HepG2 (cell line): Measurements from ENCODE around the gene CPEB4. TPM values are rescaled to one million over a fixed set of nuclear protein-coding genes. Genes with fewer than 3 reads are reported as not detected.

Experiments used
- EZH2 ChIP-seq: conservative IDR thresholded peaks from 2 replicates; pipeline ENCODE4 v1.6.1; 2012; ENCODE audit warnings: mild to moderate bottlenecking, low read depth, low read length, moderate library complexity
- FOXK2 ChIP-seq: fragments of 450-650 bp; IDR thresholded peaks from 2 replicates; pipeline ENCODE4 v1.6.1; 2016
- JDP2 ChIP-seq: sonication (generic); formaldehyde crosslinking; IDR thresholded peaks from 2 replicates; pipeline ENCODE4 v1.8.1; 2022; ENCODE audit warnings: missing genetic modification reagents, borderline replicate concordance
- JUN ChIP-seq: sonication (generic); formaldehyde crosslinking; IDR thresholded peaks from 2 replicates; pipeline ENCODE4 v1.4.0; 2020; ENCODE audit warnings: mild to moderate bottlenecking, missing genetic modification reagents
- KLF15 ChIP-seq: sonication (generic); formaldehyde crosslinking; IDR thresholded peaks from 2 replicates; pipeline ENCODE4 v1.8.1; 2023; ENCODE audit warnings: borderline replicate concordance, mild to moderate bottlenecking, inconsistent platforms, missing genetic modification reagents, mixed read lengths
- KMT2B ChIP-seq: IDR thresholded peaks from 2 replicates; pipeline ENCODE4 v1.6.1; 2016; ENCODE audit warnings: missing genetic modification reagents, missing compliant biosample characterization
- MAFG ChIP-seq: sonication (generic); formaldehyde crosslinking; IDR thresholded peaks from 2 replicates; pipeline ENCODE4 v1.5.1; 2020; ENCODE audit warnings: mild to moderate bottlenecking, missing genetic modification reagents
- MEIS1 ChIP-seq: sonication (generic); formaldehyde crosslinking; IDR thresholded peaks from 2 replicates; pipeline ENCODE4 v1.9.0; 2021; ENCODE audit warnings: mild to moderate bottlenecking, missing genetic modification reagents, moderate library complexity, borderline replicate concordance
- NCOR1 ChIP-seq: fragments of 200-600 bp; sonication (generic); IDR thresholded peaks from 2 replicates; pipeline ENCODE4 v1.7.0; 2017; ENCODE audit warnings: antibody characterized with exemption, low read length, borderline replicate concordance
- PTBP1 ChIP-seq: fragments of 200-400 bp; formaldehyde crosslinking; IDR thresholded peaks from 2 replicates; pipeline ENCODE4 v1.6.1; 2018; ENCODE audit warnings: low read length, low read depth; ENCODE audit not compliant: poor library complexity, severe bottlenecking
- SALL2 ChIP-seq: sonication (generic); formaldehyde crosslinking; IDR thresholded peaks from 2 replicates; pipeline ENCODE4 v1.8.1; 2023; ENCODE audit warnings: mild to moderate bottlenecking, missing genetic modification reagents, inconsistent platforms
- SMAD1 ChIP-seq: sonication (generic); formaldehyde crosslinking; IDR thresholded peaks from 2 replicates; pipeline ENCODE4 v1.4.0; 2020; ENCODE audit warnings: missing genetic modification reagents, low read depth, mild to moderate bottlenecking, borderline replicate concordance
- STAT5B ChIP-seq: sonication (generic); formaldehyde crosslinking; IDR thresholded peaks from 2 replicates; pipeline ENCODE4 v1.4.0; 2020; ENCODE audit warnings: missing genetic modification reagents
- TBL1XR1 ChIP-seq: fragments of 150-350 bp; IDR thresholded peaks from 2 replicates; pipeline ENCODE4 v1.6.1; 2014; ENCODE audit warnings: borderline replicate concordance, low read length; ENCODE audit not compliant: partially characterized antibody
- TGIF2 ChIP-seq: IDR thresholded peaks from 2 replicates; pipeline ENCODE4 v1.6.1; 2016; ENCODE audit warnings: control low read depth, missing compliant biosample characterization
- TOPORS ChIP-seq: sonication (generic); formaldehyde crosslinking; IDR thresholded peaks from 2 replicates; pipeline ENCODE4 v1.8.0; 2023; ENCODE audit warnings: mild to moderate bottlenecking, missing genetic modification reagents
- ZC3H13 ChIP-seq: sonication (generic); formaldehyde crosslinking; IDR thresholded peaks from 2 replicates; pipeline ENCODE4 v1.8.1; 2023; ENCODE audit warnings: mild to moderate bottlenecking, missing genetic modification reagents, moderate library complexity
- ZFP41 ChIP-seq: sonication (generic); formaldehyde crosslinking; IDR thresholded peaks from 2 replicates; pipeline ENCODE4 v1.4.0; 2020; ENCODE audit warnings: mild to moderate bottlenecking, missing genetic modification reagents, borderline replicate concordance
- ZNF10 ChIP-seq: sonication (generic); formaldehyde crosslinking; IDR thresholded peaks from 2 replicates; pipeline ENCODE4 v1.4.0; 2020; ENCODE audit warnings: mild to moderate bottlenecking, low read depth, missing genetic modification reagents, borderline replicate concordance
- ZNF180 ChIP-seq: sonication (generic); formaldehyde crosslinking; IDR thresholded peaks from 2 replicates; pipeline ENCODE4 v1.4.0; 2020; ENCODE audit warnings: low read depth, missing genetic modification reagents, borderline replicate concordance
- ZNF564 ChIP-seq: sonication (generic); formaldehyde crosslinking; IDR thresholded peaks from 2 replicates; pipeline ENCODE4 v1.8.1; 2023; ENCODE audit warnings: mild to moderate bottlenecking, missing genetic modification reagents
- ZNF598 ChIP-seq: sonication (generic); formaldehyde crosslinking; IDR thresholded peaks from 2 replicates; pipeline ENCODE4 v1.5.1; 2020; ENCODE audit warnings: mild to moderate bottlenecking, missing genetic modification reagents, borderline replicate concordance
- ZNF678 ChIP-seq: sonication (generic); formaldehyde crosslinking; IDR thresholded peaks from 2 replicates; pipeline ENCODE4 v1.4.0; 2020; ENCODE audit warnings: mild to moderate bottlenecking, missing genetic modification reagents
- polyA plus RNA-seq, 8 experiments: library from polyadenylated mRNA; depleted of rRNA in 3 of 8; stranded (reverse) in 7 of 8; unstranded in 1 of 8; fragments of >200 nt; fragmentation: Illumina TruSeq in 4 of 8; extraction: Trizol in 4 of 8; gene quantifications; 2 replicates each; pipeline versions ENCODE4 v1.2.1 to v1.2.3, GENCODE V29; 2011 to 2016; ENCODE audit warnings: low read depth in 4 of 8, missing spikeins in 1 of 8, mixed read lengths in 1 of 8; ENCODE audit not compliant: insufficient read depth in 1 of 8
- total RNA-seq, 5 experiments: library from RNA; depleted of rRNA; stranded (reverse); fragments of >200 nt; fragmentation: Illumina TruSeq; extraction: Trizol; gene quantifications; 2 replicates each; pipeline ENCODE4 v1.2.3, GENCODE V29; 2016; ENCODE audit warnings: low read depth in 1 of 5
- TF ChIP-seq, protein P1 (sequence below): sonication (generic); formaldehyde crosslinking; IDR thresholded peaks from 2 replicates; pipeline ENCODE4 v1.4.0; 2020; ENCODE audit warnings: missing genetic modification reagents
- TF ChIP-seq, protein P2 (sequence below): sonication (generic); formaldehyde crosslinking; IDR thresholded peaks from 2 replicates; pipeline ENCODE4 v1.5.0; 2020; ENCODE audit warnings: missing genetic modification reagents, mild to moderate bottlenecking, borderline replicate concordance
- TF ChIP-seq, protein P3 (sequence below): sonication (generic); formaldehyde crosslinking; IDR thresholded peaks from 2 replicates; pipeline ENCODE4 v1.4.0; 2020; ENCODE audit warnings: mild to moderate bottlenecking, missing genetic modification reagents

CPEB4 gene
- total and polyA plus RNA-seq, 2 of the 13 experiments (the other 11 are each of a cell fraction or from before 2014, with no cell fraction given), result 7.7 to 26.7 TPM

DNA sequence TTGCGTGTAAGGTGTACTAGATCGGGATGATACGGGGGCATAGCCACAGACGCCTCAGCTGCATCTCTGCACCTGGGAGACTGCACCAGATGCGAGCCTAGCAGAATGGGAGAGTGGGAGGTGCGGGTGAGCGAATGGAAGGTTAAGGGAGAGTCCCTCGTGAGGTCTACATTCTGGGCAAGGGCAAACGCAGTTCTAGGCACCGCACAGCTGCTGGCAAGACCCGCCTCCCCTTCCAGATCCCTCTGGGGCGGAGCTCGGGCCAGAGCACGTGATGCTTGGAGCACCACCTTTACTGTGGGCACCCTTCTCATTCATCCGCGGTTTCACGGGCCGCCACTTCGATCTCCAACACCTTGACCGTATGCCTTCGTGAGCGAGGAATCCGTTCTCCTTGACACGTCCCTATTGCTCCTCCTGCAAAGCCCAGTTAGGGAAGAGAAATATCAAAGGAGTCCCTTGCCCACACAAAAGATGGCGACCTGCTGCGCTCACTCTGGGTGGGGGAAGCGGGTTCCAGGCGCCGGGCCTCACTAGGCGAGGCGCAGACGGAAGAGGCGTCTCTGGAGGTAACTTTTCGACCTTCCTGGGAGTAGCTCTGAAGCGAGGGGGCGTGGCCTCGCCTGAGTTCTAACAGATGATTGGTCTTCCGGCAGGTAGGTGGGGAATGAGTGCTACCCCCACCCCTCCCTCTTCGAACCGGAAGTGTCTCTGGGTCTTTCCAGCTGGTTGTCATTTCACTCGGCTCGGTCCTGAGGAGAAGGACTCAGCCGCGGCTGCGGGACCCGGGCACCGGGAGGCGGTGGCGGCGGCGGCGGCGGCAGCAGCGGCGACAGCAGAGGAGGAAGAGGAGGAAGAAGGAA, at the start of gene CPEB4 (continued):
- TF ChIP-seq KLF15 (CRISPR knock-in tag), result no peak
- no peak for TF ChIP-seq STAT5B
- TF ChIP-seq MAFG (CRISPR knock-in tag), result no peak
- TF ChIP-seq ZNF564 (CRISPR knock-in tag), result 0 out of 2 replicates have a peak, but pooled peaks have one; percentile 58
- TF ChIP-seq TGIF2 (CRISPR knock-in tag), result peak; percentile 100
- TF ChIP-seq JUN (CRISPR knock-in tag), result 0 out of 2 replicates have a peak, but pooled peaks have one; percentile 16
- TF ChIP-seq, protein P1, sequence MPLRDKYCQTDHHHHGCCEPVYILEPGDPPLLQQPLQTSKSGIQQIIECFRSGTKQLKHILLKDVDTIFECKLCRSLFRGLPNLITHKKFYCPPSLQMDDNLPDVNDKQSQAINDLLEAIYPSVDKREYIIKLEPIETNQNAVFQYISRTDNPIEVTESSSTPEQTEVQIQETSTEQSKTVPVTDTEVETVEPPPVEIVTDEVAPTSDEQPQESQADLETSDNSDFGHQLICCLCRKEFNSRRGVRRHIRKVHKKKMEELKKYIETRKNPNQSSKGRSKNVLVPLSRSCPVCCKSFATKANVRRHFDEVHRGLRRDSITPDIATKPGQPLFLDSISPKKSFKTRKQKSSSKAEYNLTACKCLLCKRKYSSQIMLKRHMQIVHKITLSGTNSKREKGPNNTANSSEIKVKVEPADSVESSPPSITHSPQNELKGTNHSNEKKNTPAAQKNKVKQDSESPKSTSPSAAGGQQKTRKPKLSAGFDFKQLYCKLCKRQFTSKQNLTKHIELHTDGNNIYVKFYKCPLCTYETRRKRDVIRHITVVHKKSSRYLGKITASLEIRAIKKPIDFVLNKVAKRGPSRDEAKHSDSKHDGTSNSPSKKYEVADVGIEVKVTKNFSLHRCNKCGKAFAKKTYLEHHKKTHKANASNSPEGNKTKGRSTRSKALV, result no peak
- no peak for TF ChIP-seq ZNF678
- no peak for TF ChIP-seq ZC3H13 (CRISPR knock-in tag)
- TF ChIP-seq, protein P2, sequence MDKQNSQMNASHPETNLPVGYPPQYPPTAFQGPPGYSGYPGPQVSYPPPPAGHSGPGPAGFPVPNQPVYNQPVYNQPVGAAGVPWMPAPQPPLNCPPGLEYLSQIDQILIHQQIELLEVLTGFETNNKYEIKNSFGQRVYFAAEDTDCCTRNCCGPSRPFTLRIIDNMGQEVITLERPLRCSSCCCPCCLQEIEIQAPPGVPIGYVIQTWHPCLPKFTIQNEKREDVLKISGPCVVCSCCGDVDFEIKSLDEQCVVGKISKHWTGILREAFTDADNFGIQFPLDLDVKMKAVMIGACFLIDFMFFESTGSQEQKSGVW (CRISPR knock-in tag), result no peak
- TF ChIP-seq FOXK2, result no peak
- no peak for TF ChIP-seq SALL2
- no peak for TF ChIP-seq ZNF10 (CRISPR knock-in tag)
- no peak for TF ChIP-seq ZNF180 (CRISPR knock-in tag)
- no peak for TF ChIP-seq NCOR1
- 0 out of 2 replicates have a peak, but pooled peaks have one; percentile 59 for TF ChIP-seq KMT2B (CRISPR knock-in tag)
- TF ChIP-seq PTBP1, result no peak
- no peak for TF ChIP-seq JDP2
- TF ChIP-seq MEIS1 (CRISPR knock-in tag), result peak; percentile 72; the same call in 1 of the 2 replicates
- no peak for TF ChIP-seq TOPORS (CRISPR knock-in tag)
- peak; percentile 63; the same call in 1 of the 2 replicates for TF ChIP-seq ZFP41
- no peak for TF ChIP-seq ZNF598 (CRISPR knock-in tag)
- TF ChIP-seq EZH2, result no peak
- peak; percentile 65; the same call in 1 of the 2 replicates for TF ChIP-seq SMAD1
- no peak for TF ChIP-seq TBL1XR1
- TF ChIP-seq, protein P3, sequence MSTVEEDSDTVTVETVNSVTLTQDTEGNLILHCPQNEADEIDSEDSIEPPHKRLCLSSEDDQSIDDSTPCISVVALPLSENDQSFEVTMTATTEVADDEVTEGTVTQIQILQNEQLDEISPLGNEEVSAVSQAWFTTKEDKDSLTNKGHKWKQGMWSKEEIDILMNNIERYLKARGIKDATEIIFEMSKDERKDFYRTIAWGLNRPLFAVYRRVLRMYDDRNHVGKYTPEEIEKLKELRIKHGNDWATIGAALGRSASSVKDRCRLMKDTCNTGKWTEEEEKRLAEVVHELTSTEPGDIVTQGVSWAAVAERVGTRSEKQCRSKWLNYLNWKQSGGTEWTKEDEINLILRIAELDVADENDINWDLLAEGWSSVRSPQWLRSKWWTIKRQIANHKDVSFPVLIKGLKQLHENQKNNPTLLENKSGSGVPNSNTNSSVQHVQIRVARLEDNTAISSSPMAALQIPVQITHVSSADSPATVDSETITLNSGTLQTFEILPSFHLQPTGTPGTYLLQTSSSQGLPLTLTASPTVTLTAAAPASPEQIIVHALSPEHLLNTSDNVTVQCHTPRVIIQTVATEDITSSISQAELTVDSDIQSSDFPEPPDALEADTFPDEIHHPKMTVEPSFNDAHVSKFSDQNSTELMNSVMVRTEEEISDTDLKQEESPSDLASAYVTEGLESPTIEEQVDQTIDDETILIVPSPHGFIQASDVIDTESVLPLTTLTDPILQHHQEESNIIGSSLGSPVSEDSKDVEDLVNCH (CRISPR knock-in tag), result no peak
